ENCODE results near the gene SDC3. TPM values are rescaled to one million over a fixed set of nuclear protein-coding genes. Genes with fewer than 3 reads are reported as not detected.
A peak's percentile ranks its signal among the peaks of the same experiment; 100 is the strongest.

SDC3 gene
- total RNA-seq, 1 donor from 2014 or later = 51.9 TPM

DNA sequence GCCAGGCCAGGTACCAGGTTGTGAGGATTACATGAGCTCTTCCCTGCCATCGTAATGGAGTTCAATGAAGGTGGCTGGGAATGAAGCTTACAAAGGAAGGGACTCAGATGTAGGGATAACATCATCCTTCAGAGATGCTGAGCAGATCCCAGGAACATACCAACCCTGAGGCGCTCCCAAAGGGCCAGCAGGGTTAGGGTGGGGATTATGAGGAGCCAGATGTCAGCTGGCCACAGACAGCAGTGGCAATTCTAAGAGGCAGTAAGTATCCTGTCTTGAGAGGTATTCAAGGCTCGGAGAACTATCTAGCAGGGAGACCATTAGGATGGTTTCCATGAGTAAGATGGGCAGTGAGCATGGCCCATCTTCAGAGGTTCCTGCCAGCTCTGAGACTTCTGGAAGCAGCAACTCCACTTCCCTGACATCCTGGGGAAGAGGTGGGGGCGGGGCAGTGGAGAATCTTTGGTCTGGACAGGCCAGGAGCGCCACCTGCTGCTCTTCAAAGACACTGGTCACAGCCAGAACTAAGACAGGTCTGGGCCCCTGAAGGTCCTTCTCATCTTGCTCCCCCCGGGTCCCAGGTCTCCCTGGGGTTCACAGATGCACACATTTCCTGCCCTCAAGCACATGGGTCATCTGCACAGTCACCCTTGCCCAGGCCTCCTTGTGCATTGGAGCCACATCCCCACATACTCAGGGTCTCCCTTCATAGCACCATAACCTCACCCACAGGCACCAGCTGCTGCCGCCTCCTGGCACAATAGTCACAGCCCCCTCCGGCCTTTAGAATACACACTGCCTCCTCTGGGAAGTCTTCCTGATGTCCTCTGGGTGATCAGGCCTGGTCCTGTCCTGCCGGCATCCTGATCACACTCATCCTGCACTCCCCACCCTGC, 2.7 kb upstream of the SDC3 start:
- DNase-seq (ENCODE audit: low spot score in 2 of 2) = peak; percentile 55 to 92
- Histone ChIP-seq H3K9me3 (no peaks in the 10 kb centered on the region), H3K4me3 (no peak overlapping the region), H3K36me3 (no peaks in the 10 kb centered on the region), H3K27me3 (no peaks in the 10 kb centered on the region), H3K4me1 (peaks cover 6 to 14% of the 10 kb centered on the region in 2 donors), H3K27ac (no peak overlapping the region)
- intact Hi-C loops (cut with DNase I) = loop anchor here (1.0 to 5.0 kb wide), 4 partner anchors 34 to 129 kb away; no protein-coding TSS in a partner anchor
- TF ChIP-seq, protein P1, sequence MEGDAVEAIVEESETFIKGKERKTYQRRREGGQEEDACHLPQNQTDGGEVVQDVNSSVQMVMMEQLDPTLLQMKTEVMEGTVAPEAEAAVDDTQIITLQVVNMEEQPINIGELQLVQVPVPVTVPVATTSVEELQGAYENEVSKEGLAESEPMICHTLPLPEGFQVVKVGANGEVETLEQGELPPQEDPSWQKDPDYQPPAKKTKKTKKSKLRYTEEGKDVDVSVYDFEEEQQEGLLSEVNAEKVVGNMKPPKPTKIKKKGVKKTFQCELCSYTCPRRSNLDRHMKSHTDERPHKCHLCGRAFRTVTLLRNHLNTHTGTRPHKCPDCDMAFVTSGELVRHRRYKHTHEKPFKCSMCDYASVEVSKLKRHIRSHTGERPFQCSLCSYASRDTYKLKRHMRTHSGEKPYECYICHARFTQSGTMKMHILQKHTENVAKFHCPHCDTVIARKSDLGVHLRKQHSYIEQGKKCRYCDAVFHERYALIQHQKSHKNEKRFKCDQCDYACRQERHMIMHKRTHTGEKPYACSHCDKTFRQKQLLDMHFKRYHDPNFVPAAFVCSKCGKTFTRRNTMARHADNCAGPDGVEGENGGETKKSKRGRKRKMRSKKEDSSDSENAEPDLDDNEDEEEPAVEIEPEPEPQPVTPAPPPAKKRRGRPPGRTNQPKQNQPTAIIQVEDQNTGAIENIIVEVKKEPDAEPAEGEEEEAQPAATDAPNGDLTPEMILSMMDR (IDR thresholded peaks at IDR 0.05) = peak; percentile 85 to 89 (median 88)

GRCh38 chr1:30909365-30910068, 959 bp upstream of the SDC3 start:
- no peaks in the 10 kb centered on the region for H3K36me3 ChIP-seq
- no peaks in the 10 kb centered on the region for H3K9me3 ChIP-seq
- H3K4me1 ChIP-seq = peaks cover 6 to 14% of the 10 kb centered on the region in 2 donors
- H3K27ac ChIP-seq = peak overlapping the region; percentile 20 to 48
- intact Hi-C loops (cut with DNase I) = loop anchor here (1.0 to 5.0 kb wide), 2 partner anchors 32 to 190 kb away; no protein-coding TSS in a partner anchor
- H3K4me3 ChIP-seq = peak overlapping the region in 1 of 2 donors; percentile 63
- DNase-seq (ENCODE audit: low spot score in 2 of 2) = peak in 1 of 2 donors; percentile 67
- TF ChIP-seq, protein P1 (IDR thresholded peaks at IDR 0.05) = no peak
- no peaks in the 10 kb centered on the region for H3K27me3 ChIP-seq

- intact Hi-C loops (cut with DNase I) = no loop called here
- Histone ChIP-seq H3K36me3 (no peaks in the 10 kb centered on the region), H3K27ac (peak overlapping the region; percentile 78 to 93), H3K4me3 (peak overlapping the region; percentile 58 to 89), H3K4me1 (peaks cover 8 to 18% of the 10 kb centered on the region in 2 donors), H3K9me3 (no peaks in the 10 kb centered on the region), H3K27me3 (no peaks in the 10 kb centered on the region)
- TF ChIP-seq, protein P1 (IDR thresholded peaks at IDR 0.05) = no peak
- no peak for DNase-seq (ENCODE audit: low spot score in 2 of 2)
Observed at GRCh38 chr1:30908316-30908695, 252 bp downstream of the SDC3 start.

DNA sequence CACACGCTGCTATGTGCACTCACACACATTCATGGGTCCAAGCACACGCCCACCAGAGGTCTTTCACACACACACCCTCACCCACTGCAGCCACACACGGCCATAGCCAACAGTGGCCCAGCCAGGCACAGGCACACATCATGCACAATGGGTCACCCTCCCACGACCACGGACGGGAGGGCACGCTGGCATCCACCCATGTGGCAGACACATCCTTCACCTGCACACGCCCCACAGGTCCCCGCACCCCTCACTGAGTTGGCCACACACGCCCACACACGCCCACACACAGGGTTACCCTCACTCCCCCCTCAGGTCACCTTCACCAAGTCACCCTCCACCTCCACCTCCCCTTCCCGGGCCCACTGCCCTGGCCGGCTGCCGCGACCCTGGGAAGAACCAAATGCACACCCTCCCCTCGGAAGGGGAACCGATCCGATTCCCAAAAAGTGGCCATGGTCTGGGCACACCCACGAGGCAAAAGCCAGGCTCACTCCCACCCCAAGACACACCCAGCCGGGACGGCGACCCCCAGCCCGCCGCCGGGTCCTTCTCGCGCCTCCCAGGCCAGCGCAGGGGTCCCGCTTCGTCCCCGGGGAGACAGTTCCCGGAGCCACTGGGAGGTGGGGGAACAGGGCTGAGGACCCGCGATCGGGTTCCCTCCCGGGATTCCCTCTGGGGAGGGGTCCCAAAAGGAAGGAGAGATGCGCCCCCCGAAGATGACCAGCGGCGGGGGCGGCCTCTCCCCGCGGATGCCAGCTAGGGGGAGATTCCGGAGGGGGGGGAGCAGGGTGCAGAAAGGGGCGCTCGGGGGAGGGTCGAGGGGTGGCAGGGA, 860 bp downstream of the SDC3 start:
- peak overlapping the region; percentile 78 to 93 for H3K27ac ChIP-seq
- H3K4me3 ChIP-seq = peak overlapping the region; percentile 58 to 89
- TF ChIP-seq, protein P1 (IDR thresholded peaks at IDR 0.05) = no peak
- intact Hi-C loops (cut with DNase I) = loop anchor here (1.0 kb wide), 1 partner anchor 19 kb away; no protein-coding TSS in a partner anchor
- no peaks in the 10 kb centered on the region for H3K9me3 ChIP-seq
- peak in 1 of 2 donors; percentile 64 for DNase-seq (ENCODE audit: low spot score in 2 of 2)
- H3K4me1 ChIP-seq = peaks cover 11 to 24% of the 10 kb centered on the region in 2 donors
- H3K36me3 ChIP-seq = no peaks in the 10 kb centered on the region
- no peaks in the 10 kb centered on the region for H3K27me3 ChIP-seq

Data from ascending aorta (tissue), 2 donors.